Measurements from ENCODE around the gene SMG6. TPM values are rescaled to one million over a fixed set of nuclear protein-coding genes. Genes with fewer than 3 reads are reported as not detected.

SMG6 gene
- total and polyA plus RNA-seq, 2 of the 8 experiments (the other 6 are each of a cell fraction or from before 2014, with no cell fraction given), result 18.5 to 25.2 TPM

DNA sequence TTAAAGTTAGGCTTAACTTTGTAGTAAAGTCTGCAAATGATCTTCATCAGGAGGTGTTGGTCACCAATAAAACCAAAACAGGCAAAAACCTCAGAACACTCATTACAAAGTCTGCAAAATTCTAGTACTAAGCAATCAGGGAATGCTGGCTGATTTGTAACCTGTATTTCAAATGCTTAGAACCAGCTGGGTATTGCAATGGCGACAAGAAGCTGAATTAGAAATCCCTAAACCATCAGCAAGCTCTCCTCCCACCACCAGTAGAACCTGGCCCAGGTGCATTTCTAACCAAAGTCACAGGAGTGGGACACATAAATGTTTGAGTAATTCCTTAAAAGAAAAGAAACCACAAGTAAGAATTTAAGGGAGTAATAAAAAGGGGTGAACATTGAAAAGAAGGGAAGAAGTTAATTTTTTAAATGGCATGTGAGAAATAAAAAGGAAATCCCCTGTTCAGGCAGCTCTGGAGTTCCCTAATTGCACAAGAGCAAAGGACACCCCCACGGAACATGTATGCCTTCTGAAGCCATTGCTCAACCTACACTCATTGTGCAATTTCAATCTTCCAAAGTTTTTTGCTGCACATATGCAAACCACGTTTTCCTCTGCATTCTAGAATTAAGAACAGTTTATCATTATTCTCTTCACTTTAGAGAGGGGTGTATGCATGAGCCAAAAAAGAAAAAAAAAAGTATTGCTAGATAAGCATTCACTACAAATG is 145.8 kb downstream of the SMG6 start (continued):
- TF ChIP-seq CHD1 (IDR thresholded peaks at IDR 0.05; ENCODE audit: low read depth, low read length) (no peak), SP2 (IDR thresholded peaks at IDR 0.05; ENCODE audit: low read length) (no peak)
